GM23338 (cell line): ENCODE results near the gene CCDC61. TPM values are rescaled to one million over a fixed set of nuclear protein-coding genes. Genes with fewer than 3 reads are reported as not detected.

Source experiments
- ATAC-seq: fragments of 200-7000 bp; cut with Tn5 transposase; 3 replicates; pipeline ENCODE4 v1.9.1; 2020
- DNase-seq: peaks from one replicate; pipeline ENCODE4 v3.0.0-alpha.2; 2015; ENCODE audit warnings: low spot score
- H2AFZ ChIP-seq: fragments of 200-600 bp; sonication (generic); 2 replicates; pipeline ENCODE4 v1.8.0; 2016; ENCODE audit warnings: antibody characterized with exemption, mild to moderate bottlenecking, moderate library complexity
- H3F3A ChIP-seq: fragments of 200-600 bp; sonication (generic); replicated peaks from 2 replicates; pipeline ENCODE4 v1.8.0; 2017; ENCODE audit warnings: antibody characterized with exemption, mixed run types, low read depth
- H3K27ac ChIP-seq: fragments of 200-600 bp; sonication (generic); 2 replicates; pipeline ENCODE4 v1.6.1; 2016; ENCODE audit warnings: low read depth
- H3K27me3 ChIP-seq: fragments of 200-600 bp; sonication (generic); 2 replicates; pipeline ENCODE4 v1.8.0; 2016; ENCODE audit warnings: mild to moderate bottlenecking, mixed run types, moderate library complexity; ENCODE audit not compliant: insufficient read depth
- H3K36me3 ChIP-seq: fragments of 200-600 bp; sonication (generic); 2 replicates; pipeline ENCODE4 v1.8.0; 2016; ENCODE audit warnings: mild to moderate bottlenecking; ENCODE audit not compliant: insufficient read depth
- H3K4me1 ChIP-seq: fragments of 200-600 bp; sonication (generic); 2 replicates; pipeline ENCODE4 v1.8.0; 2016; ENCODE audit warnings: mild to moderate bottlenecking, moderate library complexity; ENCODE audit not compliant: insufficient read depth
- H3K4me2 ChIP-seq: fragments of 200-600 bp; sonication (generic); 2 replicates; pipeline ENCODE4 v1.7.1; 2017; ENCODE audit warnings: mixed run types
- H3K4me3 ChIP-seq: fragments of 200-600 bp; sonication (generic); 2 replicates; pipeline ENCODE4 v1.6.1; 2016; ENCODE audit warnings: mixed run types
- H3K79me2 ChIP-seq: fragments of 200-600 bp; sonication (generic); replicated peaks from 2 replicates; pipeline ENCODE4 v1.8.0; 2017; ENCODE audit warnings: mild to moderate bottlenecking; ENCODE audit not compliant: insufficient read depth
- H3K9me2 ChIP-seq: fragments of 200-600 bp; sonication (generic); 2 replicates; pipeline ENCODE4 v1.8.0; 2017; ENCODE audit not compliant: insufficient read depth
- H4K20me1 ChIP-seq: fragments of 200-600 bp; sonication (generic); replicated peaks from 2 replicates; pipeline ENCODE4 v1.8.0; 2017; ENCODE audit warnings: mild to moderate bottlenecking; ENCODE audit not compliant: insufficient read depth
- H3K27ac Mint-ChIP-seq: 2 replicates; pipeline ENCODE4 v1.8.0; 2020; ENCODE audit warnings: inconsistent platforms, mild to moderate bottlenecking, moderate library complexity, mixed read lengths
- H3K27me3 Mint-ChIP-seq: 3 replicates; pipeline ENCODE4 v1.8.0; 2022; ENCODE audit warnings: low read depth, mild to moderate bottlenecking, moderate library complexity, mixed read lengths, inconsistent platforms; ENCODE audit not compliant: insufficient read depth, poor library complexity
- H3K36me3 Mint-ChIP-seq: 3 replicates; pipeline ENCODE4 v1.8.0; 2021; ENCODE audit warnings: low read depth, mild to moderate bottlenecking, inconsistent platforms, moderate library complexity, mixed read lengths
- H3K4me1 Mint-ChIP-seq: 3 replicates; pipeline ENCODE4 v1.8.0; 2020; ENCODE audit warnings: mild to moderate bottlenecking, inconsistent platforms, mixed read lengths
- H3K4me3 Mint-ChIP-seq: 3 replicates; pipeline ENCODE4 v1.8.0; 2021; ENCODE audit warnings: moderate library complexity, mild to moderate bottlenecking, inconsistent platforms, mixed read lengths
- H3K9me3 Mint-ChIP-seq: 3 replicates; pipeline ENCODE4 v1.8.0; 2020; ENCODE audit warnings: moderate library complexity, mild to moderate bottlenecking, inconsistent platforms, mixed read lengths
- EZH2 ChIP-seq: fragments of 200-600 bp; sonication (generic); IDR thresholded peaks from one replicate; pipeline ENCODE4 v1.8.0; 2017; ENCODE audit warnings: antibody characterized with exemption, mild to moderate bottlenecking, low read depth; ENCODE audit not compliant: unreplicated experiment
- EZH2phosphoT487 ChIP-seq: fragments of 200-600 bp; sonication (generic); IDR thresholded peaks from one replicate; pipeline ENCODE4 v1.8.1; 2018; ENCODE audit warnings: antibody characterized with exemption; ENCODE audit not compliant: unreplicated experiment
- JUNB ChIP-seq: IDR thresholded peaks from one replicate; pipeline ENCODE4 v1.6.1; 2016; ENCODE audit warnings: antibody characterized with exemption; ENCODE audit not compliant: unreplicated experiment
- NANOG ChIP-seq: IDR thresholded peaks from 2 replicates; pipeline ENCODE4 v1.6.1; 2016; ENCODE audit warnings: antibody characterized with exemption, borderline replicate concordance
- ZNF114 ChIP-seq: fragments of 250-450 bp; sonication (Bioruptor Pico); IDR thresholded peaks from 2 replicates; pipeline ENCODE4 v1.5.0; 2020; ENCODE audit warnings: mild to moderate bottlenecking, moderate library complexity
- ZNF462 ChIP-seq: fragments of 250-450 bp; sonication (Bioruptor Pico); IDR thresholded peaks from 2 replicates; pipeline ENCODE4 v1.5.0; 2020; ENCODE audit warnings: mild to moderate bottlenecking, moderate library complexity
- polyA plus RNA-seq: library from polyadenylated mRNA; unstranded; fragments of >200 nt; fragmentation: Nextera tagmentation; extraction: Ambion mirVana; gene quantifications from 2 replicates; pipeline ENCODE4 v1.2.1, GENCODE V29; 2016
- total RNA-seq: library from RNA; depleted of rRNA; stranded (reverse); fragments of >200 nt; shearing (Covaris generic); gene quantifications from 2 replicates; pipeline ENCODE4 v1.2.3, GENCODE V29; 2014
- TF ChIP-seq, protein P1 (sequence below): IDR thresholded peaks from one replicate; pipeline ENCODE4 v1.6.1; 2018; ENCODE audit warnings: antibody characterized with exemption; ENCODE audit not compliant: unreplicated experiment
- TF ChIP-seq, protein P2 (sequence below), 2 experiments: fragments of 200-600 bp in 1 of 2; sonication (generic) in 1 of 2; conservative IDR thresholded peaks; 2 replicates each; pipeline versions ENCODE4 v1.5.1 to v1.6.1; 2016 to 2017; ENCODE audit warnings: antibody characterized with exemption in 2 of 2, low read depth in 2 of 2, mild to moderate bottlenecking in 2 of 2, moderate library complexity in 1 of 2

CCDC61 gene
- total and polyA plus RNA-seq, 2 experiments from 2014 or later: 9.8 to 22.4 TPM

DNA sequence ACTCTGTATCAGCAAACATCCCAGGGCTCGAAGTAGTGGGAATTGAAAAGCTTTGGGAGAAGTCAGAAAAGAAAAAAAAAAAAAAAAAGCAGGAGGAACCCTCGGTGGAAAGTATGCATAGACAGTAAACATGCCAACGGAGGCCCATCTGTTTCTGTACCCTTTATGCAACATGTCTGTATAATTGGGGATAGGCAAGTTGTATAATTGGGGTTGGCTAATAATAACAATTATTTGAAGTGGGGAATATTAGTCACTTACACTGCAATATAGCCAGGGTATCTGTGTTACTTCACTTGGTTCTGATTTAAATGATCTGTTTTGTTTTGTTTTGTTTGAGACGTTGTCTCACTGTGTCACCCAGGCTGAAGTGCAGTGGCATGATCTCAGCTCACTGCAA is 57.6 kb downstream of the CCDC61 start:
- peaks cover 8% of the 10 kb centered on the region for H3K27me3 Mint-ChIP-seq
- no peaks in the 10 kb centered on the region for H3F3A ChIP-seq
- no peaks in the 10 kb centered on the region; the same call in 2 of the 3 replicates for H3K36me3 Mint-ChIP-seq
- H4K20me1 ChIP-seq: no peaks in the 10 kb centered on the region
- no peak for ATAC-seq
- H3K4me1 ChIP-seq: no peaks in the 10 kb centered on the region
- H3K27ac ChIP-seq: no peak overlapping the region
- no peaks in the 10 kb centered on the region for H3K36me3 ChIP-seq
- H3K4me2 ChIP-seq: no peak overlapping the region
- no peak overlapping the region for H3K4me3 Mint-ChIP-seq
- no peaks in the 10 kb centered on the region for H3K79me2 ChIP-seq
- H2AFZ ChIP-seq: no peak overlapping the region
- H3K9me3 Mint-ChIP-seq: peaks cover 15% of the 10 kb centered on the region; the same call in 2 of the 3 replicates
- DNase-seq: no peak
- no peak for TF ChIP-seq NANOG
- TF ChIP-seq, protein P1, sequence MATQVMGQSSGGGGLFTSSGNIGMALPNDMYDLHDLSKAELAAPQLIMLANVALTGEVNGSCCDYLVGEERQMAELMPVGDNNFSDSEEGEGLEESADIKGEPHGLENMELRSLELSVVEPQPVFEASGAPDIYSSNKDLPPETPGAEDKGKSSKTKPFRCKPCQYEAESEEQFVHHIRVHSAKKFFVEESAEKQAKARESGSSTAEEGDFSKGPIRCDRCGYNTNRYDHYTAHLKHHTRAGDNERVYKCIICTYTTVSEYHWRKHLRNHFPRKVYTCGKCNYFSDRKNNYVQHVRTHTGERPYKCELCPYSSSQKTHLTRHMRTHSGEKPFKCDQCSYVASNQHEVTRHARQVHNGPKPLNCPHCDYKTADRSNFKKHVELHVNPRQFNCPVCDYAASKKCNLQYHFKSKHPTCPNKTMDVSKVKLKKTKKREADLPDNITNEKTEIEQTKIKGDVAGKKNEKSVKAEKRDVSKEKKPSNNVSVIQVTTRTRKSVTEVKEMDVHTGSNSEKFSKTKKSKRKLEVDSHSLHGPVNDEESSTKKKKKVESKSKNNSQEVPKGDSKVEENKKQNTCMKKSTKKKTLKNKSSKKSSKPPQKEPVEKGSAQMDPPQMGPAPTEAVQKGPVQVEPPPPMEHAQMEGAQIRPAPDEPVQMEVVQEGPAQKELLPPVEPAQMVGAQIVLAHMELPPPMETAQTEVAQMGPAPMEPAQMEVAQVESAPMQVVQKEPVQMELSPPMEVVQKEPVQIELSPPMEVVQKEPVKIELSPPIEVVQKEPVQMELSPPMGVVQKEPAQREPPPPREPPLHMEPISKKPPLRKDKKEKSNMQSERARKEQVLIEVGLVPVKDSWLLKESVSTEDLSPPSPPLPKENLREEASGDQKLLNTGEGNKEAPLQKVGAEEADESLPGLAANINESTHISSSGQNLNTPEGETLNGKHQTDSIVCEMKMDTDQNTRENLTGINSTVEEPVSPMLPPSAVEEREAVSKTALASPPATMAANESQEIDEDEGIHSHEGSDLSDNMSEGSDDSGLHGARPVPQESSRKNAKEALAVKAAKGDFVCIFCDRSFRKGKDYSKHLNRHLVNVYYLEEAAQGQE: no peak
- TF ChIP-seq JUNB: no peak
- TF ChIP-seq EZH2: no peak
- TF ChIP-seq ZNF114 (CRISPR knock-in tag): no peak
- no peak for TF ChIP-seq EZH2phosphoT487
- H3K4me1 Mint-ChIP-seq: no peaks in the 10 kb centered on the region; the same call in 2 of the 3 replicates
- 0 out of 2 replicates have a peak, but pooled peaks cover 5% of the 10 kb centered on the region for H3K27me3 ChIP-seq
- no peak overlapping the region for H3K27ac Mint-ChIP-seq
- H3K9me2 ChIP-seq: no peaks in the 10 kb centered on the region
- no peak overlapping the region for H3K4me3 ChIP-seq

DNA sequence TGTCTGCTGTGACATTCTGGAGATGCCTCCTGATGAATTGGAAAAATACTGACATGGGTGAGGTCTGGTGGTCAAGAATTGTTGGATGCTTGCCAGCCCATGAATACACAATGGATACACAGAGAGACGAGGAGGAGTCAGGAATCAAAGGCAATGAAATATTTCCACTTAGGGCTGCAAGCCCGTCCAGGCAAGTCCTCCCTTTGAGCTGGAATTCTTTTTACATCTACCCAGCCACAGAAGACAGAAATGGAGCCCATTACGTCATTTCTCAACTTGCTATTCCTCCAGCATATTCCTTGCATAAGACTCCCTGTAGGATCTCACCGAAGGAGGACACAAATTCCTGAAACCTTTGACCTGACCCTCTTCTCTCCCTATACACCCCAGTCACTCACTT is 61.3 kb downstream of the CCDC61 start:
- peaks cover 34% of the 10 kb centered on the region for H3K9me3 Mint-ChIP-seq
- Histone ChIP-seq H3K4me2 (no peak overlapping the region), H3K79me2 (no peaks in the 10 kb centered on the region), H3K4me1 (no peaks in the 10 kb centered on the region), H3K4me3 (no peak overlapping the region), H3K36me3 (no peaks in the 10 kb centered on the region), H3K9me2 (peaks cover 3% of the 10 kb centered on the region; the same call in 1 of the 2 replicates), H4K20me1 (no peaks in the 10 kb centered on the region), H3K27me3 (0 out of 2 replicates have a peak, but pooled peaks cover 5% of the 10 kb centered on the region), H3K27ac (no peak overlapping the region), H3F3A (no peaks in the 10 kb centered on the region), H2AFZ (no peak overlapping the region)
- H3K36me3 Mint-ChIP-seq: peaks cover 4% of the 10 kb centered on the region; the same call in 1 of the 3 replicates
- ATAC-seq (no peak), DNase-seq (no peak)
- TF ChIP-seq NANOG (no peak), ZNF114 (CRISPR knock-in tag) (no peak), JUNB (no peak), EZH2 (no peak), ZNF462 (CRISPR knock-in tag) (no peak)
- TF ChIP-seq, protein P2, sequence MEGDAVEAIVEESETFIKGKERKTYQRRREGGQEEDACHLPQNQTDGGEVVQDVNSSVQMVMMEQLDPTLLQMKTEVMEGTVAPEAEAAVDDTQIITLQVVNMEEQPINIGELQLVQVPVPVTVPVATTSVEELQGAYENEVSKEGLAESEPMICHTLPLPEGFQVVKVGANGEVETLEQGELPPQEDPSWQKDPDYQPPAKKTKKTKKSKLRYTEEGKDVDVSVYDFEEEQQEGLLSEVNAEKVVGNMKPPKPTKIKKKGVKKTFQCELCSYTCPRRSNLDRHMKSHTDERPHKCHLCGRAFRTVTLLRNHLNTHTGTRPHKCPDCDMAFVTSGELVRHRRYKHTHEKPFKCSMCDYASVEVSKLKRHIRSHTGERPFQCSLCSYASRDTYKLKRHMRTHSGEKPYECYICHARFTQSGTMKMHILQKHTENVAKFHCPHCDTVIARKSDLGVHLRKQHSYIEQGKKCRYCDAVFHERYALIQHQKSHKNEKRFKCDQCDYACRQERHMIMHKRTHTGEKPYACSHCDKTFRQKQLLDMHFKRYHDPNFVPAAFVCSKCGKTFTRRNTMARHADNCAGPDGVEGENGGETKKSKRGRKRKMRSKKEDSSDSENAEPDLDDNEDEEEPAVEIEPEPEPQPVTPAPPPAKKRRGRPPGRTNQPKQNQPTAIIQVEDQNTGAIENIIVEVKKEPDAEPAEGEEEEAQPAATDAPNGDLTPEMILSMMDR (conservative IDR thresholded peaks at IDR 0.05; ENCODE audit: low read depth in 2 of 2): no peak
- peaks cover 2% of the 10 kb centered on the region for H3K27me3 Mint-ChIP-seq
- no peak overlapping the region for H3K27ac Mint-ChIP-seq
- H3K4me1 Mint-ChIP-seq: no peaks in the 10 kb centered on the region
- no peak overlapping the region for H3K4me3 Mint-ChIP-seq
